ENCODE measurements around the gene IL12B. TPM values are rescaled to one million over a fixed set of nuclear protein-coding genes. Genes with fewer than 3 reads are reported as not detected.

The IL12B gene
- total RNA-seq, 1 experiment from 2014 or later, result not detected

- Histone ChIP-seq H3K9me3 (ENCODE audit: low read depth, low read length, poor library complexity, severe bottlenecking) (no peaks in the 10 kb centered on the region), H3K4me3 (ENCODE audit: low read depth, low read length, poor library complexity, severe bottlenecking) (no peak overlapping the region), H3K27me3 (replicated peaks; ENCODE audit: insufficient read depth, low read depth, low read length, poor library complexity) (no peaks in the 10 kb centered on the region), H3K4me1 (ENCODE audit: insufficient read depth, low read length, poor library complexity, severe bottlenecking) (no peaks in the 10 kb centered on the region), H3K36me3 (ENCODE audit: insufficient read depth, low read length, poor library complexity, severe bottlenecking) (no peaks in the 10 kb centered on the region), H3K27ac (ENCODE audit: low read depth, low read length, poor library complexity, severe bottlenecking) (no peak overlapping the region)
- TF ChIP-seq CTCF (conservative IDR thresholded peaks at IDR 0.05; ENCODE audit: low read depth, low read length) (no peak), EZH2 (IDR thresholded peaks at IDR 0.05; ENCODE audit: borderline replicate concordance, low read depth, low read length, poor library complexity, severe bottlenecking) (no peak)
- intact Hi-C loops (cut with micrococcal nuclease; ENCODE audit: unreplicated experiment), result no loop called here
- DNase-seq (ENCODE audit: low spot score), result no peak
- ChIA-PET CTCF (interaction anchor here (0.6 kb wide), 1 partner anchor 1133 kb away, joined by 12 read pairs; no protein-coding TSS in a partner anchor), POLR2A (ENCODE audit: low non-redundant PET) (interaction anchor here (0.6 kb wide), 1 partner anchor 512 kb away, joined by 6 read pairs; no protein-coding TSS in a partner anchor)
- BruUV-seq (replicated peaks), result no TSS peak
Observed at GRCh38 chr5:159294921-159295320, 35.4 kb downstream of the IL12B start.

- no peaks in the 10 kb centered on the region for H3K9me3 ChIP-seq (ENCODE audit: low read depth, low read length, poor library complexity, severe bottlenecking)
- CTCF ChIA-PET, result no interaction called here
- no peak for DNase-seq (ENCODE audit: low spot score)
- intact Hi-C loops (cut with micrococcal nuclease; ENCODE audit: unreplicated experiment), result no loop called here
- H3K36me3 ChIP-seq (ENCODE audit: insufficient read depth, low read length, poor library complexity, severe bottlenecking), result peaks cover 3% of the 10 kb centered on the region
- H3K27me3 ChIP-seq (replicated peaks; ENCODE audit: insufficient read depth, low read depth, low read length, poor library complexity), result no peaks in the 10 kb centered on the region
- POLR2A ChIA-PET (ENCODE audit: low non-redundant PET), result no interaction called here
- H3K4me1 ChIP-seq (ENCODE audit: insufficient read depth, low read length, poor library complexity, severe bottlenecking), result no peaks in the 10 kb centered on the region
- TF ChIP-seq EZH2 (IDR thresholded peaks at IDR 0.05; ENCODE audit: borderline replicate concordance, low read depth, low read length, poor library complexity, severe bottlenecking) (no peak), CTCF (conservative IDR thresholded peaks at IDR 0.05; ENCODE audit: low read depth, low read length) (no peak)
- no peak overlapping the region for H3K4me3 ChIP-seq (ENCODE audit: low read depth, low read length, poor library complexity, severe bottlenecking)
- H3K27ac ChIP-seq (ENCODE audit: low read depth, low read length, poor library complexity, severe bottlenecking), result no peak overlapping the region
- no TSS peak for BruUV-seq (replicated peaks)
Observed at GRCh38 chr5:159290741-159291140, 39.5 kb downstream of the IL12B start.

- no TSS peak for BruUV-seq (replicated peaks)
- no peaks in the 10 kb centered on the region for H3K9me3 ChIP-seq (ENCODE audit: low read depth, low read length, poor library complexity, severe bottlenecking)
- ChIA-PET CTCF (interaction anchor here (0.6 to 1.0 kb wide), 4 partner anchors 31 to 156 kb away, joined by 3 to 12 read pairs (median 8); no protein-coding TSS in a partner anchor), POLR2A (ENCODE audit: low non-redundant PET) (no interaction called here)
- H3K4me1 ChIP-seq (ENCODE audit: insufficient read depth, low read length, poor library complexity, severe bottlenecking), result no peaks in the 10 kb centered on the region
- peak; percentile 52 for TF ChIP-seq CTCF (conservative IDR thresholded peaks at IDR 0.05; ENCODE audit: low read depth, low read length)
- no peak for TF ChIP-seq EZH2 (IDR thresholded peaks at IDR 0.05; ENCODE audit: borderline replicate concordance, low read depth, low read length, poor library complexity, severe bottlenecking)
- H3K27me3 ChIP-seq (replicated peaks; ENCODE audit: insufficient read depth, low read depth, low read length, poor library complexity), result no peaks in the 10 kb centered on the region
- peak; percentile 55 for DNase-seq (ENCODE audit: low spot score)
- no peak overlapping the region for H3K4me3 ChIP-seq (ENCODE audit: low read depth, low read length, poor library complexity, severe bottlenecking)
- H3K36me3 ChIP-seq (ENCODE audit: insufficient read depth, low read length, poor library complexity, severe bottlenecking), result peaks cover 16% of the 10 kb centered on the region
- H3K27ac ChIP-seq (ENCODE audit: low read depth, low read length, poor library complexity, severe bottlenecking), result no peak overlapping the region
- intact Hi-C loops (cut with micrococcal nuclease; ENCODE audit: unreplicated experiment), result loop anchor here (1.0 to 10.0 kb wide), 4 partner anchors 30 to 1108 kb away; partner anchors contain the start of gene ADRA1B
Observed at GRCh38 chr5:159286420-159287035, 43.8 kb downstream of the IL12B start.

Measured in A673 (cell line).